Panc1 (cell line): ENCODE results near the gene ATM. TPM values are rescaled to one million over a fixed set of nuclear protein-coding genes. Genes with fewer than 3 reads are reported as not detected.

Experiments used
- ATAC-seq: fragments of 200-7000 bp; cut with Tn5 transposase; 2 replicates; pipeline ENCODE4 v1.9.1; 2020; ENCODE audit warnings: mild to moderate bottlenecking, moderate library complexity
- BruUV-seq: library from RNA; stranded (reverse); fragments of 400-500 nt; replicated peaks from 2 replicates; lab custom pipeline; 2021; lab: Mats Ljungman, UMichigan
- CTCF ChIA-PET: fragments of 300-600 bp; sonication (Branson Sonifier 250); formaldehyde crosslinking; loops from one replicate; lab custom pipeline; 2022; ENCODE audit warnings: antibody characterized with exemption; lab: Charles Lee
- POLR2A ChIA-PET: fragments of 300-600 bp; sonication (Branson Sonifier 250); formaldehyde crosslinking; loops from one replicate; lab custom pipeline; 2022; ENCODE audit warnings: antibody characterized with exemption; lab: Charles Lee
- DNase-seq: peaks from one replicate; pipeline ENCODE4 v3.0.0-alpha.2; 2010; ENCODE audit warnings: low read depth, low spot score
- H3K27ac ChIP-seq: 2 replicates; pipeline ENCODE4 v1.5.1; 2011; ENCODE audit warnings: mild to moderate bottlenecking, low read length, inconsistent platforms
- H3K27me3 ChIP-seq: fragments of 200-500 bp; sonication (Bioruptor generic); 2 replicates; pipeline ENCODE4 v1.6.0; 2014; ENCODE audit warnings: low read length, inconsistent platforms; ENCODE audit not compliant: control insufficient read depth, insufficient read depth
- H3K36me3 ChIP-seq: fragments of 200-500 bp; sonication (Bioruptor generic); 2 replicates; pipeline ENCODE4 v1.5.1; 2014; ENCODE audit warnings: inconsistent platforms, mild to moderate bottlenecking, low read length, moderate library complexity; ENCODE audit not compliant: control insufficient read depth, insufficient read depth
- H3K4me1 ChIP-seq: 2 replicates; pipeline ENCODE4 v1.5.1; 2011; ENCODE audit warnings: inconsistent platforms, mild to moderate bottlenecking, low read length, moderate library complexity; ENCODE audit not compliant: control insufficient read depth, insufficient read depth
- H3K4me3 ChIP-seq, 2 experiments: 2 replicates each; pipeline ENCODE4 v1.5.1; 2011 to 2012; ENCODE audit warnings: low read depth in 2 of 2, low read length in 2 of 2, mild to moderate bottlenecking in 2 of 2, inconsistent platforms in 1 of 2, moderate library complexity in 1 of 2
- H3K9me3 ChIP-seq: fragments of 200-500 bp; sonication (Bioruptor generic); 2 replicates; pipeline ENCODE4 v1.5.1; 2014; ENCODE audit warnings: low read depth, mild to moderate bottlenecking, inconsistent platforms, low read length, moderate library complexity; ENCODE audit not compliant: control insufficient read depth, insufficient read depth
- CTCF ChIP-seq: fragments of 450-650 bp; IDR thresholded peaks from 2 replicates; pipeline ENCODE4 v1.5.1; 2017; ENCODE audit warnings: mild to moderate bottlenecking
- POLR2AphosphoS5 ChIP-seq: IDR thresholded peaks from 2 replicates; pipeline ENCODE4 v1.6.1; 2012; ENCODE audit warnings: mild to moderate bottlenecking, low read depth, low read length, moderate library complexity
- REST ChIP-seq, 2 experiments: IDR thresholded peaks; 2 replicates each; pipeline ENCODE4 v1.6.1; 2011 to 2012; ENCODE audit warnings: low read depth in 2 of 2, control low read depth in 1 of 2, low read length in 1 of 2, mild to moderate bottlenecking in 1 of 2, moderate library complexity in 1 of 2; ENCODE audit not compliant: insufficient read depth in 1 of 2
- SIN3A ChIP-seq: IDR thresholded peaks from 2 replicates; pipeline ENCODE4 v1.6.1; 2012; ENCODE audit warnings: low read depth, mild to moderate bottlenecking, low read length, moderate library complexity, borderline replicate concordance; ENCODE audit not compliant: insufficient read depth
- TCF7L2 ChIP-seq: IDR thresholded peaks from 2 replicates; pipeline ENCODE4 v1.6.1; 2011; ENCODE audit warnings: mild to moderate bottlenecking, low read depth, low read length, inconsistent platforms
- in situ Hi-C: cut with HindIII; loops from 2 replicates; pipeline ENCODE4 v1.10.0; 2016; ENCODE audit warnings: low sequenced_read_pairs, low pct_unique_long_range_greater_than_20kb
- intact Hi-C: fragments of 100-400 bp; cut with micrococcal nuclease; formaldehyde crosslinking; loops from one replicate; pipeline ENCODE4 v1.10.0; 2022; ENCODE audit not compliant: unreplicated experiment
- total RNA-seq: library from RNA; stranded (reverse); gene quantifications from one replicate; pipeline ENCODE4 v1.2.1, GENCODE V29; 2021; ENCODE audit not compliant: unreplicated experiment

ATM gene
- total RNA-seq, 1 experiment from 2014 or later, result 95.6 TPM

DNA sequence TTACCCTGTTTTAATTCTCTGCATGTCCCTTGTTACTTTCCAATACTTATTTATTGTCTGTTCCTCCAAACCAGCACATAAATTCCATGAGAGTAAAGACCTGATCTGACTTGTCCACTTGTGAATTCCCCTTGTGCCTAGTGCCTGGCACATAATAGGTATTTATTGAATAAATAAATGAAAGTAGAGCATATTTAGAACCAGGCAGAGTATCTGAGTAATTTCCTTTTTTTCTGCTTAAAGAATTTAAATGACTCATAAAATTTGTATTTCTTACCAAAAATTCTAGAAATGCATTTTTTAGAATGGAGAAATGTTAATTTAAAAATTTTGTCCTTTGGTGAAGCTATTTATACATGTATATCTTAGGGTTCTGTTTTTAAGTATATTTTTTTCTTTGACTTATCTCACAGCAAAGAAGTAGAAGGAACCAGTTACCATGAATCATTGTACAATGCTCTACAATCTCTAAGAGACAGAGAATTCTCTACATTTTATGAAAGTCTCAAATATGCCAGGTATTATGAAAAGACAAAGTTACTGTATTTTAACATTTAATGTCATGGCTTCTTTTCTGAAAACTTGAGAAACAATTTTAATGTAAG lies 96.8 kb downstream of the ATM start:
- intact Hi-C loops, result loop anchor here (10.0 kb wide), 1 partner anchor 335 kb away; no protein-coding TSS in a partner anchor
- DNase-seq, result no peak
- no peaks in the 10 kb centered on the region for H3K9me3 ChIP-seq
- no peaks in the 10 kb centered on the region for H3K4me1 ChIP-seq
- TF ChIP-seq POLR2AphosphoS5 (no peak), SIN3A (no peak), REST (IDR thresholded peaks at IDR 0.05; ENCODE audit: insufficient read depth in 1 of 2, low read depth in 2 of 2, low read length in 1 of 2) (no peak), CTCF (no peak), TCF7L2 (no peak)
- no TSS peak for BruUV-seq
- H3K4me3 ChIP-seq, result no peak overlapping the region
- H3K36me3 ChIP-seq, result peaks cover 41% of the 10 kb centered on the region
- H3K27me3 ChIP-seq, result no peaks in the 10 kb centered on the region
- ChIA-PET CTCF (no interaction called here), POLR2A (no interaction called here)
- in situ Hi-C loops, result no loop called here
- H3K27ac ChIP-seq, result no peak overlapping the region
- ATAC-seq, result no peak

GRCh38 chr11:108322666-108323065 lies 99.8 kb downstream of the ATM start:
- in situ Hi-C loops (no loop called here), intact Hi-C loops (no loop called here)
- ATAC-seq, result no peak
- Histone ChIP-seq H3K4me1 (no peaks in the 10 kb centered on the region), H3K4me3 (no peak overlapping the region), H3K36me3 (peaks cover 43% of the 10 kb centered on the region), H3K9me3 (no peaks in the 10 kb centered on the region), H3K27me3 (no peaks in the 10 kb centered on the region), H3K27ac (no peak overlapping the region)
- CTCF ChIA-PET, result no interaction called here
- no peak for DNase-seq
- POLR2A ChIA-PET, result no interaction called here
- no TSS peak for BruUV-seq
- TF ChIP-seq REST (IDR thresholded peaks at IDR 0.05; ENCODE audit: insufficient read depth in 1 of 2, low read depth in 2 of 2, low read length in 1 of 2) (no peak), TCF7L2 (no peak), POLR2AphosphoS5 (no peak), SIN3A (no peak), CTCF (no peak)
